Measurements from ENCODE around the gene MCF2L.

MCF2L gene

DNA sequence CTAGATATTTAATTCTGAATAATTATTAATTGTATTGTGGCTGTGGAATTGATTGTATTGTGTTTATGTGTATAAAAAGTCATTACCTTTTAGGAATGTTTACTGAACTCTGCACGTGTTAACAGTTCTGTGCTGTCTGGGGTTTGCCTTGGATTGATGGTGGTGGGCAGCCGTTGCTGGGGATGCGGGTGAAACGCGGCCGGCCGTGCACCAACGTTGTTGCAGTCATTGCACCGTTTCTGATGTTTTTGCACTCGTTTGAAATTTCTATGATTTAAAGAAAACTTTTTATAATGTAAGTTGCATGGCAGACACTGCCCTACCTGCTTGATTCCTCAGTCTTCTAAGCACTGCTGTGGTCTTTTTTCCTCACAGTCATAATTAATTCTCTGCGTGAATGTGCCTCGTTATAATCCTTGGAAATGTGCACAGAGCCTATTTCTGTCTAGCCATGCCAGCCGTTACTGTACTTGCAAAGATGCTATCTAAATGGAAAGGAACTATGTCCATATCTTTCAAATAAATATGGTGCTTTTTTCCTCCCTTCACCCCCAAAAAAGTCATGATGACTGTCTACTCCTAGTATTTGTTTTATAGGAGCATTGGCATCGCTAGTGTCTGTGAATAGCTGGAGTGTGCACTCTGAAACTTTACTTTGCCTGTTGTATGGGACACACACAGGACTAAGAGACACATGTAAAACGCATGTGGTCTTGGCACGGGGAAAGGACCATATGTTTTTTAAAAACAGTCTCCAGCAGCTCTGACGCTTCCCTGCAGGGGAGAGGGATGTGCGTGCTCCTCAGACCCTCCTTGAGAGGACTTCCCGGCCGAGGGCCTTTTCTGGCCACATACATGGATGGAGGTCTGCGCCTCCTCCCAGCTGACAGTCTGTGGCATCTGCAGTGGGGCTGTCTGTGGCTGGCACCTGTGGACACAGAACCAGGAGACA lies 40.7 kb upstream of the MCF2L start:
- H3K4me3 ChIP-seq (ENCODE audit: low read depth, low read length): no peak overlapping the region
- no peak for TF ChIP-seq CTCF (IDR thresholded peaks at IDR 0.05; ENCODE audit: low read depth, low read length)
- H3K36me3 ChIP-seq: no peaks in the 10 kb centered on the region; the same call in 1 of the 2 replicates
- H3K9me3 ChIP-seq (ENCODE audit: severe bottlenecking): no peaks in the 10 kb centered on the region
- H3K27me3 ChIP-seq (ENCODE audit: insufficient read depth, low read depth, severe bottlenecking): no peaks in the 10 kb centered on the region
- H3K27ac ChIP-seq: no peak overlapping the region
- no peak for DNase-seq

DNA sequence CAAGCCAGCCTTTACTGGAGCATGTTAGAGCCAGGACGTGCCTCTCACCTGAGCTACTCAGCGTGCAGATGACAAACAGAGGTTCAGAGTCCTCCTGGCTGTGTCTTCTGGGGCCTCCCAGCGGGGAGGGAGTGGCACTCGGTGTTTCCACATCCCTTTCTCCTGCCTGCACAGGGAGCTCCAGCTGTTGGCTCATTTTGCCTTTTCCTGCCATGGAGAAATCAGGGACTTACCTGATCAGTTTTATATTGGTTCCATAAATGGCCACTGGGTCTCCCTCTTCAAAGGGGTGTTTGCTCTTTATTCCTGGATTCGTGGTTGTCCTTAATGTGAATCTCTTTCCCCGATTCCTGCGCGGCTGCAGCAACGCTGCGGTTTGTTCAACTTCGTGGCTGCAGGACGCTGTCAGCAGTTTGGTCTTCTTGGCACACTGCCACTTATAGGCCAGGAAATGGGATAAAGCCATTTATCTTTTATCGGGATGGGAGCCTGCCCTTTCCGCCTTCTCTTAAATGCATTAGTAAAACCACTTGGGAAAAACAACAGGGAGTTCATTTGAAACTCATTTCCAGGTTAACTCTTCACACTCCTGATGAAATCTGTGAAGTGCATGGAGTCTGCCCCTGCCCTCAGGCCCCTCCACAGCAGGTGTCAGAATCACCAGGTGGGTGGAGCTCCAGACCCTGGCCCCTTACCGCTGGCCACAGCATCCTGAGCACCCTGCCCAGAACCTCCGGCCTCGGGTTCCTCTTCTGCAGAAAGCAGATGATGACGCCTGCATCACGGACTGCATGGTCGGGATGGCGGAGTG lies 39.8 kb upstream of the MCF2L start:
- no peak overlapping the region for H3K4me3 ChIP-seq (ENCODE audit: low read depth, low read length)
- H3K36me3 ChIP-seq: no peaks in the 10 kb centered on the region; the same call in 1 of the 2 replicates
- no peaks in the 10 kb centered on the region for H3K27me3 ChIP-seq (ENCODE audit: insufficient read depth, low read depth, severe bottlenecking)
- DNase-seq: no peak
- H3K9me3 ChIP-seq (ENCODE audit: severe bottlenecking): no peaks in the 10 kb centered on the region
- no peak overlapping the region for H3K27ac ChIP-seq
- TF ChIP-seq CTCF (IDR thresholded peaks at IDR 0.05; ENCODE audit: low read depth, low read length): no peak

- no peak for DNase-seq
- Histone ChIP-seq H3K4me3 (ENCODE audit: low read depth, low read length) (no peak overlapping the region), H3K27ac (no peak overlapping the region), H3K27me3 (ENCODE audit: insufficient read depth, low read depth, severe bottlenecking) (no peaks in the 10 kb centered on the region), H3K36me3 (no peaks in the 10 kb centered on the region; the same call in 1 of the 2 replicates), H3K9me3 (ENCODE audit: severe bottlenecking) (no peaks in the 10 kb centered on the region)
- TF ChIP-seq CTCF (IDR thresholded peaks at IDR 0.05; ENCODE audit: low read depth, low read length): no peak
Observed at GRCh38 chr13:112929783-112930055, 39.3 kb upstream of the MCF2L start.

- no peak for DNase-seq
- Histone ChIP-seq H3K9me3 (ENCODE audit: severe bottlenecking) (no peaks in the 10 kb centered on the region), H3K27me3 (ENCODE audit: insufficient read depth, low read depth, severe bottlenecking) (no peaks in the 10 kb centered on the region), H3K27ac (no peak overlapping the region), H3K4me3 (ENCODE audit: low read depth, low read length) (no peak overlapping the region), H3K36me3 (no peaks in the 10 kb centered on the region; the same call in 1 of the 2 replicates)
- no peak for TF ChIP-seq CTCF (IDR thresholded peaks at IDR 0.05; ENCODE audit: low read depth, low read length)
Observed at GRCh38 chr13:112930192-112930591, 38.8 kb upstream of the MCF2L start.

- H3K36me3 ChIP-seq: no peaks in the 10 kb centered on the region; the same call in 1 of the 2 replicates
- no peak overlapping the region for H3K4me3 ChIP-seq (ENCODE audit: low read depth, low read length)
- no peaks in the 10 kb centered on the region for H3K27me3 ChIP-seq (ENCODE audit: insufficient read depth, low read depth, severe bottlenecking)
- no peaks in the 10 kb centered on the region for H3K9me3 ChIP-seq (ENCODE audit: severe bottlenecking)
- peak; percentile 88 for DNase-seq
- H3K27ac ChIP-seq: peak overlapping the region; percentile 4; the same call in 1 of the 2 replicates
- peak; percentile 97 for TF ChIP-seq CTCF (IDR thresholded peaks at IDR 0.05; ENCODE audit: low read depth, low read length)
Observed at GRCh38 chr13:112931028-112931934, 37.7 kb upstream of the MCF2L start.
